Testis (tissue), 2 donors: ENCODE data around the gene E2F1.

ENCODE experiments used
- POLR2A ChIP-seq: fragments of 450-650 bp; IDR thresholded peaks from one replicate; pipeline ENCODE4 v1.6.1; 2017; ENCODE audit warnings: antibody characterized with exemption, mild to moderate bottlenecking, moderate library complexity
- TF ChIP-seq, protein P1 (sequence below), 3 experiments: fragments of 450-650 bp in 2 of 3; fragments of 200-600 bp in 1 of 3; sonication (generic) in 1 of 3; IDR thresholded peaks; one replicate each; pipeline ENCODE4 v1.5.1; 2016 to 2019; ENCODE audit warnings: antibody characterized with exemption in 3 of 3, mild to moderate bottlenecking in 2 of 3, moderate library complexity in 1 of 3

DNA sequence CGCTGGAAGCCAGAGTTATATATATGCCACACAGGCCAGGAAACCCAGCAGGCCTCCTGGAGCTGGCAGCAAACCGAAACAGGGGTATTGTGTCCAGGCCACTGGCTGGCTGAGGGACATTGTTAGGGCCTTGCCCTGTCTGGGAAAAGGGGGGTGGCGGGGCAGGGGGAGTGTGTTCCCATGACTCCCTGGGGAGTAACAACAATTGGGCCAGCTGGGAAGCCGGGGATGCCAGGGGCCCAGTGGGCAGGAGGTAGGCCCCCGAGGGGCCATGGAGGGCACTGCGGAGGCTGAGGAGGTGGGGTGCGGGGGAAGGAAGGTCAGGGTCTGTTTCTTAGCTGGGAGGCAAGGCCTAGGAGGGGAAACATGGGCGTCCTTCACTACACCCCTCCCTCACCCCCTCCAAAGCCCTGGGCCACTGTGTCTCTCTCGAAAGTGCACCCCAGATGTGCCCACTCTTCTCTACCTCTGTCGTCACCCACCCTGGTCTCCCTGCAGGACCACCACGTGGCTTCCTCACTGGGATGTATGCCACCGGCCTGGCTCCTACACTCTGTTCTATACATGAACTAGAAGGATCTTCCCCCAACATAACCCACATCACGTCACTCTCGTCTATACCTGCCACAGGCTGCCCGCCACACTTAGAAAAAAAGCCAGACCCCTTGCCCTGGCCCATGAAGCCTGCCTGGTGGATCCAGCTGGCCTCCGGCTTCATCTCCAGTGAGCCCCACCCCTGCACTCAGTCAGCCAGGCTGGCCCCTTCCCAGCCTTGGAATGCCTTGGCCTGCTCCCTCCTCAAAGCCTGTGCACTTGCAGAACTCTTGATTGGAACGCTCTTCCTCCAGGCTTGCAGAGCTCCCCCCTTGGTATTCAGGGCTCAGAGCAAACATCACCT is 7.8 kb upstream of the E2F1 start:
- TF ChIP-seq, protein P1, sequence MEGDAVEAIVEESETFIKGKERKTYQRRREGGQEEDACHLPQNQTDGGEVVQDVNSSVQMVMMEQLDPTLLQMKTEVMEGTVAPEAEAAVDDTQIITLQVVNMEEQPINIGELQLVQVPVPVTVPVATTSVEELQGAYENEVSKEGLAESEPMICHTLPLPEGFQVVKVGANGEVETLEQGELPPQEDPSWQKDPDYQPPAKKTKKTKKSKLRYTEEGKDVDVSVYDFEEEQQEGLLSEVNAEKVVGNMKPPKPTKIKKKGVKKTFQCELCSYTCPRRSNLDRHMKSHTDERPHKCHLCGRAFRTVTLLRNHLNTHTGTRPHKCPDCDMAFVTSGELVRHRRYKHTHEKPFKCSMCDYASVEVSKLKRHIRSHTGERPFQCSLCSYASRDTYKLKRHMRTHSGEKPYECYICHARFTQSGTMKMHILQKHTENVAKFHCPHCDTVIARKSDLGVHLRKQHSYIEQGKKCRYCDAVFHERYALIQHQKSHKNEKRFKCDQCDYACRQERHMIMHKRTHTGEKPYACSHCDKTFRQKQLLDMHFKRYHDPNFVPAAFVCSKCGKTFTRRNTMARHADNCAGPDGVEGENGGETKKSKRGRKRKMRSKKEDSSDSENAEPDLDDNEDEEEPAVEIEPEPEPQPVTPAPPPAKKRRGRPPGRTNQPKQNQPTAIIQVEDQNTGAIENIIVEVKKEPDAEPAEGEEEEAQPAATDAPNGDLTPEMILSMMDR (IDR thresholded peaks at IDR 0.05), result no peak
- TF ChIP-seq POLR2A, result no peak
